Tibial nerve (tissue), 4 donors: ENCODE data around the gene CD48. TPM values are rescaled to one million over a fixed set of nuclear protein-coding genes. Genes with fewer than 3 reads are reported as not detected.
"Not testable (repeated sequence)": the region's sequence is repeated elsewhere in the genome, so short reads cannot be mapped to it uniquely, and the experiment has no call there.

Experiments
- DNase-seq, 2 donors: peaks; one replicate each; pipeline ENCODE4 v3.0.0-alpha.2; 2019; ENCODE audit warnings: low spot score in 2 of 2
- H3K27ac ChIP-seq, 4 donors: fragments of 200-600 bp; sonication (generic) in 3 of 4; one replicate each; pipeline ENCODE4 v1.5.1; 2017 to 2019; ENCODE audit warnings: mild to moderate bottlenecking in 1 of 4
- H3K27me3 ChIP-seq, 2 donors: fragments of 200-600 bp; sonication (generic) in 1 of 2; one replicate each; pipeline versions ENCODE4 v1.5.1 to v1.6.0; 2017 to 2019
- H3K36me3 ChIP-seq, 3 donors: fragments of 200-600 bp; sonication (generic); one replicate each; pipeline ENCODE4 v1.5.1; 2018 to 2019
- H3K4me1 ChIP-seq, 4 donors: fragments of 200-600 bp; sonication (generic) in 3 of 4; one replicate each; pipeline ENCODE4 v1.5.1; 2017 to 2019
- H3K4me3 ChIP-seq, 4 donors: fragments of 200-600 bp; sonication (generic) in 3 of 4; one replicate each; pipeline ENCODE4 v1.5.1; 2017 to 2019; ENCODE audit warnings: mild to moderate bottlenecking in 1 of 4, moderate library complexity in 1 of 4
- H3K9me3 ChIP-seq, 4 donors: fragments of 200-600 bp; sonication (generic) in 3 of 4; one replicate each; pipeline ENCODE4 v1.5.1; 2017 to 2019
- CTCF ChIP-seq, 5 experiments: fragments of 200-600 bp in 3 of 5; fragments of 450-650 bp in 2 of 5; sonication (generic) in 3 of 5; IDR thresholded peaks; one replicate each; pipeline ENCODE4 v1.5.1; 2016 to 2019; ENCODE audit warnings: antibody characterized with exemption in 5 of 5, mild to moderate bottlenecking in 3 of 5, moderate library complexity in 2 of 5
- EP300 ChIP-seq, 2 donors: sonication (generic); formaldehyde crosslinking; IDR thresholded peaks; one replicate each; pipeline ENCODE4 v1.6.1; 2017; ENCODE audit warnings: antibody characterized with exemption in 2 of 2, mild to moderate bottlenecking in 1 of 2
- POLR2A ChIP-seq, 2 donors: fragments of 450-650 bp; IDR thresholded peaks; one replicate each; pipeline ENCODE4 v1.6.1; 2017; ENCODE audit warnings: antibody characterized with exemption in 2 of 2, mild to moderate bottlenecking in 2 of 2, moderate library complexity in 2 of 2
- WGBS, 2 donors: methylation state at CpG; one replicate each; pipeline ENCODE4 v1.1.5; 2018; 5-methylcytosine and 5-hydroxymethylcytosine counted together
- total RNA-seq, 4 donors: library from RNA; depleted of rRNA; stranded (reverse); fragments of >200 nt; gene quantifications; one replicate each; pipeline ENCODE4 v1.1.0, GENCODE V29; 2016

CD48 gene
- total RNA-seq, 4 donors from 2014 or later, result 1.5 to 5.9 (median 2.0) TPM

DNA sequence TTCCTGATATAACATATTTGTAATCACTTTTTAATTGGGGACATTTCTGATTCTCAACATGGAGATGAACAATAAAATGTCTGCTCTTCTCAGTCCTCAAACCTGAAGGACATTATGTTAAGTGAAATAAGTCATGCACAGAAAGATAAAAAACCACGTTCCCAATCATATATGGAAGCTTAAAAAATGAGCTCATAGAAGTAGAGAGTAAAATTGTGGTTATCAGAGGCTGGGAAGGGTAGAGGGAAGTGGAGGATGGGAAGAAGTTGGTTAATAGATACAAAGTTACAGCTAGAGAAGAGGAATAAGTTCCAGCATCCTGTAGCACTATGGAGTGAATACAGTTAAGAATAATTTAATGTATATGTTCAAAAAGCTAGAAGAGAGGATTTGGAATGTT, 1.5 kb upstream of the CD48 start:
- TF ChIP-seq EP300 (IDR thresholded peaks at IDR 0.05), result no peak
- TF ChIP-seq POLR2A (IDR thresholded peaks at IDR 0.05), result no peak
- TF ChIP-seq CTCF (IDR thresholded peaks at IDR 0.05), result no peak
- Histone ChIP-seq H3K9me3 (no peaks in the 10 kb centered on the region), H3K27me3 (no peaks in the 10 kb centered on the region), H3K4me1 (peaks cover 0 to 8% (median 0%) of the 10 kb centered on the region in 4 donors), H3K4me3 (no peak overlapping the region), H3K36me3 (no peaks in the 10 kb centered on the region), H3K27ac (no peak overlapping the region)
- no peak for DNase-seq
- WGBS, 2 donors, result 41 to 48% methylated on average over 1 of the region's 1 CpG

- H3K9me3 ChIP-seq, H3K27me3 ChIP-seq, H3K4me1 ChIP-seq, H3K4me3 ChIP-seq, DNase-seq, H3K36me3 ChIP-seq: not testable (repeated sequence)
- TF ChIP-seq EP300 (IDR thresholded peaks at IDR 0.05), result peak in 1 of 2 donors; percentile 57
- WGBS, 2 donors, result 69 to 71% methylated on average over 5 of the region's 5 CpGs
- H3K27ac ChIP-seq, result peak overlapping the region in 1 of 4 donors; percentile 70
These were observed 981 bp upstream of the CD48 start for GRCh38 chr1:160712525-160713080.

DNA sequence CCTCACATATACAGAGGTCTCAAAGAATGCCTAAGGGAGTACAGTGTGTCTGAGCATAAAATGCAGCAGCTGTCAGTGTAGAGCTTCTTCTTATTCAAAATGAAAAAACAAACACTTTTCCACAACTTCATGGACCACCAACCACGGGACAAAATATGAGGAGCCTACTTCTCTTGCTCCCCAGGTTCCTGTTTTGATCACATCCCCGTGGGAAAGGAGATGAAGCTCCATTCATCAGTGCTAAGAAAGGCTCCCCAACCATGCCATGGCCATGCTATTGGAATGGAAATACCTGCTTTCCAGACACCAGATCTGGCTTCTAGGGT, 383 bp downstream of the CD48 start:
- no peaks in the 10 kb centered on the region for H3K9me3 ChIP-seq
- WGBS, 2 donors, result 52 to 57% methylated on average over 2 of the region's 2 CpGs
- no peak for TF ChIP-seq EP300 (IDR thresholded peaks at IDR 0.05)
- TF ChIP-seq POLR2A (IDR thresholded peaks at IDR 0.05), result no peak
- TF ChIP-seq CTCF (IDR thresholded peaks at IDR 0.05), result no peak
- no peak for DNase-seq
- no peaks in the 10 kb centered on the region for H3K27me3 ChIP-seq
- peak overlapping the region in 2 of 4 donors; percentile 13 to 36 for H3K4me3 ChIP-seq
- H3K36me3 ChIP-seq, result no peaks in the 10 kb centered on the region
- peaks cover 0 to 8% (median 0%) of the 10 kb centered on the region in 4 donors for H3K4me1 ChIP-seq
- H3K27ac ChIP-seq, result peak overlapping the region in 1 of 4 donors; percentile 69

DNA sequence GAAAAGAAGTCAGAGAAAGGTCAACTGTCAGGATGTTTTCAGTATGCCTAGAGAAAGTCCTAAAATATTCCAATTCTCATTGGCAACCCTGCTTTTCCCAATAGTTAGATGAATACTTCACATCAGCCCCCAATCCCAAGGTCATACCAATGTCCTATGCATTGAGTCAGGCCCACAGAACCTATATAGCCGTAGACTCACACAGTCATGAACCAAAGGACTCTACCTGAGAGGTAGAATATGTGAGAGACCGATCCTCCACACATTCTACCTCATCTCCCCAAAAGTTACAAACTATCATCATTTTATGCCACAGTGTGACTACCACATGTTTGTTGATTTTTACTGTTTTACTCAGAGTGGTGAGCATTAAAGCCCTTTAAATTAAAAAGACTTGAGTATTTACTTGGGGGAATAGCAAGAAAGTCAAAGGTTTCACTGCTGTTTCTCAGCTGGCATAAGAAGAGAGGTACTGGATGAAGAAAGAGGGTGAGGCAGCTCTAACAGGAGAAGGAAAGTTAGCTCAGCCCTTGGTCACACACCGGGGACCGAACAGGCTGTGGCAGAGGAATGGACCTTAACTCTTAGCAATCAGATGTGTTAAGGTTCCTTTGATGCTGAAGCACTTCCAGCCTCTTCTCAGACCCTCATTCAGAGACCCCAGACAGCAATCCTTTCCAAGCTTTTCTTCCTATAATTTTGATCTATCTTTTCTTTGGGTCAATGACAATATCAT, 937 bp downstream of the CD48 start:
- H3K27ac ChIP-seq, result peak overlapping the region in 1 of 4 donors; percentile 69
- WGBS, 2 donors, result 79 to 83% methylated on average over 4 of the region's 4 CpGs
- no peak for TF ChIP-seq EP300 (IDR thresholded peaks at IDR 0.05)
- TF ChIP-seq POLR2A (IDR thresholded peaks at IDR 0.05), result no peak
- TF ChIP-seq CTCF (IDR thresholded peaks at IDR 0.05), result no peak
- peaks cover 0 to 8% (median 0%) of the 10 kb centered on the region in 4 donors for H3K4me1 ChIP-seq
- H3K4me3 ChIP-seq, result peak overlapping the region in 1 of 4 donors; percentile 36
- no peak for DNase-seq
- no peaks in the 10 kb centered on the region for H3K9me3 ChIP-seq
- H3K36me3 ChIP-seq, result no peaks in the 10 kb centered on the region
- H3K27me3 ChIP-seq, result no peaks in the 10 kb centered on the region

- Histone ChIP-seq H3K36me3 (no peaks in the 10 kb centered on the region), H3K27me3 (no peaks in the 10 kb centered on the region), H3K4me1 (peaks cover 0 to 8% (median 0%) of the 10 kb centered on the region in 4 donors), H3K4me3 (peak overlapping the region in 1 of 4 donors; percentile 5), H3K27ac (peak overlapping the region in 1 of 4 donors; percentile 69), H3K9me3 (no peaks in the 10 kb centered on the region)
- TF ChIP-seq CTCF (IDR thresholded peaks at IDR 0.05), result no peak
- no peak for TF ChIP-seq POLR2A (IDR thresholded peaks at IDR 0.05)
- no peak for TF ChIP-seq EP300 (IDR thresholded peaks at IDR 0.05)
- WGBS, 2 donors, result 66 to 80% methylated on average over 1 of the region's 1 CpG
- no peak for DNase-seq
These were observed 1.9 kb downstream of the CD48 start for GRCh38 chr1:160709715-160710114.
